HG02884 (cell line): ENCODE data around the gene PLEKHN1.

ENCODE experiments used
- ATAC-seq: cut with Tn5 transposase; IDR thresholded peaks from one replicate; pipeline ENCODE4 v1.9.1; 2021; ENCODE audit warnings: mild to moderate bottlenecking, moderate library complexity; ENCODE audit not compliant: unreplicated experiment

PLEKHN1 gene

GRCh38 chr1:929712-930632 is 36.3 kb upstream of the PLEKHN1 start:
- no peak for ATAC-seq

- ATAC-seq = no peak
Measured at GRCh38 chr1:930633-931138, 35.6 kb upstream of the PLEKHN1 start.

- ATAC-seq = no peak
Measured at GRCh38 chr1:931380-932172, 34.7 kb upstream of the PLEKHN1 start.

- ATAC-seq = no peak
Measured at GRCh38 chr1:932173-932510, 34.1 kb upstream of the PLEKHN1 start.

GRCh38 chr1:932776-933602 is 33.3 kb upstream of the PLEKHN1 start:
- no peak for ATAC-seq

- ATAC-seq = no peak
Measured at GRCh38 chr1:933603-933940, 32.7 kb upstream of the PLEKHN1 start.

GRCh38 chr1:934991-935750 is 31.1 kb upstream of the PLEKHN1 start:
- no peak for ATAC-seq

GRCh38 chr1:935751-936231 is 30.5 kb upstream of the PLEKHN1 start:
- no peak for ATAC-seq

- ATAC-seq = no peak
Measured at GRCh38 chr1:936348-937264, 29.7 kb upstream of the PLEKHN1 start.

- ATAC-seq = no peak
Measured at GRCh38 chr1:937521-937920, 28.8 kb upstream of the PLEKHN1 start.

- ATAC-seq = no peak
Measured at GRCh38 chr1:938088-938683, 28.1 kb upstream of the PLEKHN1 start.

- no peak for ATAC-seq
Measured at GRCh38 chr1:938711-939489, 27.4 kb upstream of the PLEKHN1 start.

- no peak for ATAC-seq
Measured at GRCh38 chr1:939511-940106, 26.7 kb upstream of the PLEKHN1 start.

- ATAC-seq = no peak
Measured at GRCh38 chr1:940107-941014, 25.9 kb upstream of the PLEKHN1 start.

GRCh38 chr1:941015-941587 is 25.2 kb upstream of the PLEKHN1 start:
- no peak for ATAC-seq
